Left hindlimb (tissue), 1 donor: ENCODE results near the gene DLX2.
A peak's percentile ranks its signal among the peaks of the same experiment; 100 is the strongest.
"Not testable (repeated sequence)": the region's sequence is repeated elsewhere in the genome, so short reads cannot be mapped to it uniquely, and the experiment has no call there.

Experiments
- DNase-seq: peaks from one replicate; pipeline ENCODE4 v3.0.0-alpha.2; 2018

DLX2 gene

DNA sequence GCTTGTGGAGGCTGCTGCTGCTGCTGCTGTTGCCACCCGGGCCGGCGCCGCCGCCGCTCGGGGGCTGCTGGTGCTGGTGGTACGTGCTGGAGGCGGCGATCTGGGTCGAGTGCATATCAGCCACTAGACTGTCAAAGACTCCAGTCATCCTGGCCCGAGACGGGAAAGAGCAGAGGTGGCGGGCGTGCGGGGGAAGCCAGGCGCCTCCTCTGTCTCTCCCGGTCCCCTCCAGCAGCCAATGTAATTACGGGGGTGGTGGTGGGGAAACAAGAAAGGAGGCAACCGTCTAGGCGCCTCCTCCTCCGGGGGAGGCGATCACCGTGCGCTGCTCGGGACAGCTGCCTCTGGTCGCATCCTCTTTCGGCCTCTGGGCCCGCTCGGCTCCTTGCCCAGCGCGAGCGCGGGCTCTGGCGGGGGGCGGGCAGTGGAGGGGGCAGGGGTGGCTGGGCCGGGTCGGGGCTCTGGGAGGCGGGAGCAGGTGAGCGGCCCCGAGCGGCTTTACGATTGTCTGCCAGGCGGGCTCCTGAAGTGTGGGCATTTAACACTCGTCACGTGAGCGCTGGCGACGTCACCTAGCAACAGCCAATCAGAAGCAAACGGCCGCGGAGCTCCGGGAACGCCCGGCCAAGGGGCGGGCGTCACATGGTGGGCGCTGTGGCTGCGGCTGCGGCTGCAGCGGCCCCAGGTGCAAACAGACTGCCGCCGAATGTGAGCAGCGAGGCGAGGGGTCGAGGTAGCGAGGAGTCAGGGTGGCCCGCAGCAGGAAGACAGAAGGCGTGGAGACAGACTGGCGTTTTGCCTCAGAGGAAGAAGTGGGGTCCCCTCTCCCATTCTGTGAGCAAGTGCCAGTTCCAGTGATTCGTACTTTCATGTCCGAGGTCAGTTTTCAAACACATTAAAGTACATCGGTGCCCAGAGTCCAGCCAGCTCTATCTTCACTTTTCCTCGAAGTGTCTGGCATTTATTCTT is at the start of gene DLX2:
Gene DLX2 (minus strand): TSS at position 510 of the 969 bp plus-strand sequence. CDS start 362 bp downstream, at position 148.
- peak; percentile 89 for DNase-seq

DNA sequence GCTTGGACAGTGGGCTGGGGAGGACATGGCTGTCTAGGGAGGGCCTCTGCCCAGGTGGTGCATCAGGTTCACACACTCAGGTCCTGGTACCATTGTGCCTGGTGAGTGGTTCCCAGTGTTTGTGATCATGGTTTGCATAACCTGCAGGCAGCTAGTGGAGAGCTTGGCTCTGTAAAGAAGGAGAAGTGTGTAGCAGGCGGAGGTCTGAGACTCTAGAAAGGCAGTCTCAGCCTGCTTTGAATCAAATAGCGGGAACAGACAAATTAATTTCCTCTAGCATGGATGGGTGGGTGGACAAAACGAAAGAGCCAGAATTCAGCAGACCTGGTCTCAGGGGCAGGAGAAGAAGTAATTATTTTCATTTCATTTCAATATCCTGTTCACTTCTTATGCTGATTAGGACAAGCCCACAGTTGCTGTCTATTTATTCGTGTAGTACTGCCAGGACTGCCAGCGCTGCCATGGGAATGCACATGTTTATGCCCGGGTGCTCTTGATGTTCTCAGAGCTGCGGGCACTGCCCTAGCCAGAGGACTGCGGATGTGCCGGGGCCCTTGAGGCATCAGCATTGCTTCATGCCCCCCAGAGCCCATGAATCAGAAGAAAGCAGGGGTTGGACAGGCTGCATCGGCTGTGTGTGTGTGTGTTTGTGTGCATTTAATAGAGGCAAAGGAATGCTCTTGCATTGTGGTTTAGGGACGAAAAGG is 45.4 kb upstream of the DLX2 start:
- DNase-seq = no peak

DNA sequence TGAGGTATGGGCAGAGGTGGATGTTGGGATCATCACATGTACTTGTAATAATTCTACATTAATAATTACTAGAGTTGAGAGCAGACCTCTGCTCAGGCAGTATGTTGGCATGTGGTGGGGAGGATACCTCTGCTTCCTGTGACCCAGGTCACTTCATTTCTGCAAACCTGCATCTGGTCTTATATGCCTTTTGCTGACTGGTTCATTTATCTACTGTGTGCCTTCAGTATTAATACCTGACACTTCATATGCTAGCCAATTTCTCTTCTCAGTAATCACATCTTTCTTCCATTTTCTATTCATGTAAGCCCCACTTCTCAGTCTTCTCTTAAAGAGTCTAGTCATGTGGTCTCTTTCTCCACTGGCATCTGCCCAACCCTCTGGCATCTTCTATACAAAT is 41.1 kb upstream of the DLX2 start:
- no peak for DNase-seq

DNA sequence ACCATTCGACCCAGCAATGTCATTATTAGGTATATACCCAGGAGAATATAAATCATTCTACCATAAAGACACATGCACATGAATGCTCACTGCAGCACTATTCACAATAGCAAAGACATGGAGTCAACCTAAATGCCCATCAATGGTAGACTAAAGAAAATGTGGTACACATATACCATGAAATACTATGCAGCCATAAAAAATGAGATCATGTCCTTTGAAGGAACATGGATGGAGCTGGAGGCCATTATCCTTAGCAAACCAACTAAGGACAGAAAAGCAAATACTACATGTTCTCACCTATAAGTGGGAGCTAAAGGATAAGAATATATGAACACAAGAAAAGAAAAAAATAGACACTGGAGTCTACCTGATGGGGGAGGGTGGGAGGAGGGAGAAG is 36.0 kb upstream of the DLX2 start:
- DNase-seq = not testable (repeated sequence)

DNA sequence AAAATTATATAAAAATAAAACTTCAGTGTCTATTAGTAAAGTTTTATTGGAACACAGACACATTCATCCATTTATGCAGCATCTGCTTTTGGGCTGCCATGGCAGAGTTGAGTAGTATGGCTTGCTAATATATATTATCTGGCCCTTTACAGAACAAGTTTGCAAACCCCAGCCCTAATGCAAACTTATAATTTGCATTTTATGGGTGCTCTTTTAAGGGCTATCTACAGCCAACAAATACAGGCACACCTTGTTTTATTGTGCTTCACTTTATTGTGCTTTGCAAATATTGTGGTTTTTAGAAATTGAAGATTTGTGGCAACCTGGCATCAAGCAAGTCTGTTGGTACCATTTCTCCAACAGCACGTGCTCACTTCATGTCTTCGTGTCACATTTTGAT is 35.2 kb upstream of the DLX2 start:
- DNase-seq = no peak

DNA sequence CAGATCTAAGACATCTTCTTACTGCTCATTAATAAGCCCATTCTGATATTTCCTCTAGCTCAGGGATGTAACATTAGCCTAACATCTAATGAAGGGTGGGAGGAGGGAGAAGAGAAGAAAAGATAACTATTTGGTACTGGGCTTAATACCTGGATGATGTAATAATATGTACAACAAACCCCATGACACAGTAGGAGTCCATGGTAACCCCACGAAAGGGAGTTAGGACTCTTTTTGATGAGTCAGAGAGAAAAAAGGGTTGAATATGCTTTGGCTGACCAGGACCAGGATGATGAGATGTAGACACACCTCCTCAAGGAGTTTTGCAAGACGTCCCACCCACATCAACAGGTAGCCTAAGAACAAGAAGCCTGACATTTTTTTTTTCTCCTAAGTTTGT is 34.4 kb upstream of the DLX2 start:
- DNase-seq = no peak

DNA sequence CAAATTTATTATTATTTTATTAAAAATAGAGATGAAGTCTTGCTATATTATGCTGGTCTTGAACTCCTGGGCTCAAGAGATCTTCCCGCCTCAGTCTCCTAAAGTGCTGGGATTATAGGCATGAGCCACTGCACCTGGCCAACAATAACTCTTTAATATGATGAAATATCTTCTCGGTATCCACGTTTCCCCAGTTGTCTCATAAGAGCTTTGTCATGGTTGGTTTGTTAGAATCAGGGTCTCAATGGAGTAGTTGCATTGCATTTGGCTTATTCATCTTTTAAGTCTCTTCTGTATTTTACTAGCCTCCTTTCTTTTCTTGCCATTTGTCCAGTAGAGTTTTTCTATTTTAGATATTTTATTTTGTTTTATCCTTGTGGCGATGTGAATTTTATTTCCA is 32.7 kb upstream of the DLX2 start:
- DNase-seq = no peak

DNA sequence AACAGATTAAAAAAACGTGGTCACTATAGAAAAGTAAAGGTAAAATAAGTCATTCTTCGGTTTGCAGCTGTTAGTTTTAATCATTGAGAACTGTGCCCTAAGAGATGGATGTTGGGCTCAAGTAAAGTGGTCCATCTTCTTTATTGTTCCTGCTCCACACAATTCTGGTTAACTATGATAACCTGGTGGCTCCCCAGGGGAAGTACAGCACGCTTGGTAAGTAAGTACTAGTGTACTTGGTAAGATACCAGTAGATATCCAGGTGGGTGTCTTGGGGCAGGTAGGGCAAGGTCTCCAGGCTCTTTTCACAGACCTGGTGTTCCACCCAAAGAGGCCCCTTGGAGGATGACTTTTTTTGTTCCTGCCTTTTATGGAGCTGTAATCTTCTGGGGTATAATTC is 31.6 kb upstream of the DLX2 start:
- no peak for DNase-seq

DNA sequence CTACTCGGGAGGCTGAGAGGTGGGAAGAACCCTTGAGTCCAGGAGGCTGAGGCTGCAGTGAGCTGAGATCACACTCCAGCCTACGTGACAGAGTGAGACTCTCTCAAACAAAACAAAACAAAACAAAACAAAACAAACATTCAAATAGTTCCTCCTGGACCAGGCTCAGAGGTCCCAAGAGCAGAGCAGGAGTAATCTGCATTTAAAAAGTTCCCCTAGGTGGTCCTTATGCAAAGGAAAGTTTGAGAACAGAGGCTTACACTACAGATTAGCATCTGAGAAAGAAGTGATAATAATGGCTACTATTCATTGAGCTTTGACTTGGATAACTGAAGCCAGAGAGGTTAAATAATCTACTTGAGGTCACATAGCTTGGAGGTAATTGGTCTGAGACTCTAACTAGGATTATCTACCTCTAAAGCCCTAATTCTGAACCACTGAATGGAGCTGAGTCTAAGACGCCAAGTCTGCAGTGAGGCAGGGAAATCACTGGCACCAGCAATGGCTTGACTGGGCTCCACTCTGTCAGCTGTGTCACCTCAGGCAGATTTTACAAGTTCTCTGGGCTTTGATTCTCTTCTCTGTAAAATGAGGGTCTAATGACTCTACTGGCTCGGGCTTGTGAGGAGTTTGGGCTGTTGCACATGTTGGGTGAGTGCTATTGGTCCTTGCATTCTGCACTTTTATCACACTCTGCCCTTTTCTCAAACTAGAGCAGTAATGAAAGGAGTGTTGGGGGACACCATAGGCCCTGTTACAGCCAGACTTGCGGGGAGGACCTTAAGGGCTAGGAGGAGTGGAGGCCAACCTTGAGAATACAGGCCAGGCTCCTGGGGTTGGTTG is 29.2 kb upstream of the DLX2 start:
- no peak for DNase-seq

DNA sequence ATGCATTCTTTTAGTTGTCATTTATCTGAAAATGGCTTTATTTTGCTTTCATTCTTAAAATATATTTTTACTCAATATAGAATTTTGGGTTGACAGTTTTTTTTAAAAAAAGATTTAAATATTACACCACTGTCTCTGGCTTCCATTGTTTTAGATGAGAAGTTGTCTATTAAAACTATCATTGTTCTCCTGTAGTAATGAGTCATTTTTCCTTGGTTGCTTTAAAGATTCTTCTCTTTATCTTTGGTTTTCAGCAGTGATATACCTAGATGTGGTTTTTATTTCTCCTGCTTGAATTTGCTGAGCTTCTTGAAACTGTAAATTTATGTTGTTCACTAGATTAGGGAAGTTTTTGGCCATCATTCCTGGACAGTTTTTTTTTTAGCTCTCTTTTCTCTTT is 26.7 kb upstream of the DLX2 start:
- no peak for DNase-seq

DNA sequence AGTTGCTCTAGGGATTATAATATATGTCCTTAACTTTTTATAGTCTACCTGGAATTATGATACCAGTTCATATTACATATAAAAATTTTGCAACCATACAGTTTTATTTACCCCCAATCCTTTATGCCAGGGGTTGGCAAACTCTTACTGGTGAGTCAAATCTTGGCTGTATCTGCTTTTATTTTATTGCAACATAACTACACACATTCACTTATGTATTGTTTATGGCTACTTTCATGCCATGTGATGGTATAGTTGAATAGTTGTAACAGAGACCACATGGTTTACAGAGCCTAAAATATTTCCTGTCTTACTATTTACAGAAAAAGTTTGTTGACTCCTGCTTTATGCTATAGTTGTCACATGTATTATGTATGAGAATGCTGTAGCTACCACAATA is 25.8 kb upstream of the DLX2 start:
- no peak for DNase-seq

DNA sequence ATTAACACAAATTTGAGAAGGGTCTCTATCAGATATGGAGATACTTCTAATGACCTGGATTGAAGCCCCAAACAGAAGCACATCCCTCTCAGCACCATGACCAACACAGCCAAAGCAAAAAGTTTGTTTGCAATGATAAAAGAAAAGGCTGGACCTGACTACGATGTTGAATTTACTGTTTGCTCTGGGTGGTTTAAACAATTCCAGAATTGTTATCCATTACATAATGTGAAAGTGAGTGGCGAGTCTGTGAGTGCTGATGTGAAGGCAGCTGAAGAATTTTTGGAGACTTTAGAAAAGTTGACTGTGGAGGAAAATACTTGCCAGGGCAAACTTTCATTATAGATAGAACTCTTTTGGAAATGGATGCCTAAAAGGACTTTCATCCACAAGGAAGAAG is 17.4 kb upstream of the DLX2 start:
- DNase-seq = no peak

DNA sequence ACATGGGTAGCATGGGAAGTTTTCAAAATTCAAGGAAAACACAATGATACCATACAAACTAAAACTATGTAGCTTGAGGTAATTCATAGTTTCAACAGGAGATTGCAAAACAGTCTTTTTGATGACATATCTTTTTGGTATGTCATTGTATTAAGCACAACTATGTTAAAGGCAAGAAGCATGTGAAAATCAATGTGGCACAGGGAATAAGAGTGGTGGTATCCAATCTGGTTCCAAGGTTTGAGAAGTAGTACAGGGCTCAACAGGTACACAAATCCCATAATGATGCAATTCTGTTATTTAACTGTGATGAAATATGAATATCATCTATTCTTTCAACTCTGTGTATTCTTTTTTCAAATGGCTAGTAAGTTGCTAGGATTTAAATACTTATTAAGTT is 16.4 kb upstream of the DLX2 start:
- DNase-seq = no peak

DNA sequence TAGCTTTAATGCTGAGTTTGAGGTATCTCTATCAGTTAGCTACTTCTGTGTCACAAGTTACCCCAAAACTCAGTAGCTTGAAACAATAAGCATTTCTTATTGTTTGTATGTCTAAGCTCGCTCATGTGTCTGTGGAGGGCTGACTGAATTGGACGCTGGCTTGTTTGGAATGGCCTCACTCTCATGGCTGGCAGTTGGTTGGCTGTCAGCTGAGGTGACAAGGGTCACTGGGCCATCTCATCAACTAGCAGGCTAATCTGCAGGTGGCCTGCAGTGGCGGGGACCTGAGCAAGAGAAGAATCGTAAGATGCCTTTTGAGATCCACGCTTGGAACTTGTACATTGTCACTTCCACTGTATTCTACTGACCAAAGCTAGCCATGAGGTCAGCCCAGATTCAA is 13.4 kb upstream of the DLX2 start:
- DNase-seq = no peak

DNA sequence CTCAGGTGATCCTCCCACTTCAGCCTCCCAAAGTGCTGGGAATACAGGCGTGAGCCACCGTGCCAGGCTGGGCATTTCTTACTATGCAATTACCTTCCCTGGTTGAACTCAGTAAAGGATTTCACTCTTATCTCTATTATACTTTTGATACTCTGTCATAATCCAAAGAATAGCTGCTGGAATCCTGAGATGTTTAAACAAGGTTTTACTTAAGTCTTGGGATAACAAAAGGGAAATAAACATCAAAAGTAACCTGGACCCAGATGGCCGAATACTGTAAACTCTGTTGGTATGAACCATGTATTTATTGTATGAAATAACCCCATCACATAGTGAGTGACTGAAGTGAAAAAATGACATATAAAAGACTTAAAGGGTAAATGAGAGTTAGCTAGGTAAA is 11.9 kb upstream of the DLX2 start:
- no peak for DNase-seq

DNA sequence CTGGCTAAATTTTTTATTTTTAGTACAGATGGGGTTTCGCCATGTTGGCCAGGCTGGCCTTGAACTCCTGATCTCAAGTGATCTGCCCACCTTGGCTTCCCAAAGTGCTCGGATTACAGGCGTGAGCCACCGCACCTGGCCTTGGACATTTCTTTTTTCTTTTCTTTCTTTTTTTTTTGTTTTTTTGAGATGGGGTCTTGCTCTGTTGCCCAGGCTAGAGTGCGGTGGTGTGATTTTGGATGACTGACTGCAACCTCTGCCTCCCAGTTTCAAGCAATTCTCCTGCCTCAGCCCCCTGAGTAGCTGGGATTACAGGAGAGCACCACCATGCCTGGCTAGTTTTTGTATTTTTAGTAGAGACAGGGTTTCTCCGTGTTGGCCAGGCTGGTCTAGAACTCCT is 11.5 kb upstream of the DLX2 start:
- not testable (repeated sequence) for DNase-seq

DNA sequence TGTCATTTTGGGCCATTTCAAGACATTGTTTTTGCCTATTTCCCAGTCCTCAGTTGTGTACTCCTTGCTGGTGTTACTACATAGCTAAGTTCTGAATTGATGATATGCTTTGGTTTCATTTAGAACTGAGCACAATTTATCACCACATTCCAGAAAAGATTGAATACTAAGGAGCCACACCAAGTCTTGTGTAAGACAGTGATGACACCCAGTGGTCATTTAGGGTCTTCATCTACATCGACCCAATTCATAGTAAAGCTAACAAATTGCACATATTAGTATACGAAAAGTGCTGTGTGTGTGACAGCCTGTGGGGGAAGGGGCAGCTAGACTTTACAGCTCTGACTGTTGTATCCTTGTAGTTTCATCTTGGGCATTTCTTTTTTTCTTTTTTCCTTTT is 10.9 kb upstream of the DLX2 start:
- no peak for DNase-seq

DNA sequence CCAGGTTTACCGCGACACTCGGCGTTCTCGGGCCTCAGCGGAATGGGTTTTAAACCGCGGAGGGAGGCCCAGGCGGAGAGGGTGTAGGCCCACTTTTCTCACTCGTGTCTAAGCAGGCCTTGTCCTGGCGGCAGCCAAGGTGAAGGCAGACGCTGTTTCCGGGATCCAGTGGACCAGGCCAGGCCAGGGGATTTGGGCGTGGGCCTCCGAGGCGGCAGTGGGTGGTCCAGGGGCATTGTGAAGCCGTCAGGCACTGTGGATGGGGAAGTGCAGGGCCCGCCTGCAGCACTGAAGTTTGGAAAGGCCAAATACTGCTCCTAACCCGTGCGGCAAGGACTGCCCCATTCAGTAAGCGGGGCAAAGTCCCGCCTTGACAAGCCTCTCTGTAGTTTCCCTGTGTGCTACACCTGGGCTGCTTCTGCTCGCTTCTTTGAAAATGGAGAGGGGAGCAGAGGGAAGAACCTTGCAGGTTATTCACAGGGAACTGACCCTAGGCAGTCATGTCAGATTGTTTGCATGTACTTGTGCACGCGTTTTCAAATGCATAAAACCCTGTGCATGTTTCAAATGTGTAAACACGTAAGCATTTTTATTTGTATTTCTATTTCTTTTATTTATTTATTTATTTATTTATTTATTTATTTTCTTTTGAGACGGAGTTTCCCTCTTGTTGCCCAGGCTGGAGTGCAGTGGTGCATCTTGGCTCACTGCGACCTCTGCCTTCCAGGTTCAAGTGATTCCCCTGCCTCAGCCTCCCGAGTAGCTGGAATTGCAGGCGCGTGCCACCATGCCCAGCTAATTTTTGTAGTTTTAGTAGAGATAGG is 7.5 kb upstream of the DLX2 start:
- DNase-seq = peak; percentile 28

DNA sequence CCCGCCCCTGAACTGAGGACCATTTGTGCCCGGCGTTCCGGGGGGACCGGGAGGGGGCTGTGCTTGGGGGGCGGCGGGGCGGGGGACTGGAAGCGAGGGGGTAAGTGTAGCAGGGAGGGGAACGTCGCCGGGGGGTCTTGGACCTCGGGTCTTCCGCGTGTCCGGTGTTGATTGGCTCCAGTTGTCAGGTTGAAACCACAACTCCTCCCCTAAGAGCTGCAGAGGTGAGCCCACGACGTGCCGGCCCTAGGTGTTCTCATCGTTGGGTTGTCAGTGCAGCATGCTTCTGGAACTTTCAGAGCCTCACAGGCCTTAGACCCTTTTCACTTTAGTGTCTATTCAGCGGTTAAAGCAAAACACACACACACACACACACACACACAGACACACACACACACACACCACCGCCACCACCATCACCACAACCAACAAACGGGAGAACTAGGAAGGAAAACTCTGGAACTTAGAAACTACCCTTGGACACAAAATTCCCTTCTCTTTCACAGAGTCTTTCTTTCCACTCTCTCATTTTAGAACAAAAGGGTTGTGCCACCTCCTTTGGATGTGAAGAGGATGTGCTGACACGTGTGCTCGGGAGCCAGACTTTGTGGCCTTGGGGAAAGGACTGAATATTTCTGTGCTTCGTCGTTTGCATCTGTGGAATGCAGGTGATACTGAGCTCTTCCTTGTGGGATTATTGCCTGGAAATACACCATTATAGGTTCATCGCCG is 6.7 kb upstream of the DLX2 start:
- no peak for DNase-seq

DNA sequence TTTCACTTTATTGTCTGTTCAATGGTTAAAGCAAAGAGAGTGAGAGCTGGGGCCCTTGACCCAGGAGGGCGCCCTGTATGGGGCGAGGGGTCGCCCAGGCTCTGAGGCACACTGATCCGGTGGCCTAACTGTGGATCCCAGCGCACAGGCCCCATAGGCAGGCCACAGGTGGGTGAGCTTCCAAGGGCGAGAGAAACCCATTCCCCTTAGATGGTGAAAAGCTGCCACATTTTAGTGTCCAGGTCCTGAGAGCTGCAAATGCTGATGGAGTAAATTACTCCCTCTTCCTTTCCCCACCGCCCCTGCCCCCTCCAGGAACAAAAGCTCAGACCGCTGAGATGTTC is 5.9 kb upstream of the DLX2 start:
- peak; percentile 16 for DNase-seq

DNA sequence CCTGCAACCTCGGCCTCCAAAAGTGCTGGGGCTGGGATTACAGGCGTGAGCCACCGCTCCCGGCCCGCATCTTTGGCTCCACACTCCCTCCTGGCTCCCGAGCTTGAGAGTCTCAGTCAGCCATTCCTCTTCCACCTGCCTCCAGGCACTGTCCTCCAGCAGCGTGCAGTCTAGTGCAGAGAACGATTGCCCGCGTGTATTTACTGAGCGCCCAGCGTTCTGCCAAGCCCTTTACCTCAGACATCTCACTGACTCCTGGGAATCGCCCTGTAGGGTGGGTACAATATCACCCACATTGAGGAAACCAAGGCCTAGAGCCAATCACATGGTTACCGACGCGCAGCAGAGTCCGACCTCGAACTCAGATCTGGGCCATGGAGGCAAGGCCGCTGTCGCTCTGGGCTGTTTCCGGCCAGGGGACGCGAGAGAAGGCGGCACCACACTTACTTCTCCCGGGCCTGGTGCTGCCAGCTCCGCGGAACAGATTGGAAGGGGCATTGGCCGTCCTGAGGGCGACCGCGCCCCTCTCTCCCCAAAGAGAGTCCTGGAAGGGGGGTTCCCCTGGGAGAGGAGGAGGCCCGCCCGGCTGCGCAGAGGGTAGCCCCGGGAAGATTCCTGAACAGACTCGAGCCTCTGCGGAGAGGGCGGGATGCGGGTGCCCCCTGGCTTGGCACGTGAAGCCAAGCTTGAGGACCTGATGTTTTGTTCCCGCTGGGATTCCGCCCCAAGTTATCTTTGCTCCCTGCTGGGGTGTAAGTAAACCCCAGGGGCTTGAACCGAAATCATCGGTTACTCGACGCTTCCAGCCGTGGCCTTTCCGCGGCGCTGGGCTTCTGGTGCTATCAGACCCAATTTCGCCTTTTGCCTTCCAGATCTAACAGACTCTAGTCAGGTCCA is 5.2 kb upstream of the DLX2 start:
- DNase-seq = peak; percentile 26
